CD4-positive, alpha-beta T cell treated with Interleukin-17A for 4 hours (primary cell): ENCODE data around the gene MICU1.
"Not testable (repeated sequence)": the region's sequence is repeated elsewhere in the genome, so short reads cannot be mapped to it uniquely, and the experiment has no call there.

ENCODE experiments used
- DNase-seq: peaks from one replicate; pipeline ENCODE4 v3.0.0-alpha.2; 2020; ENCODE audit warnings: mixed read lengths

The MICU1 gene

DNA sequence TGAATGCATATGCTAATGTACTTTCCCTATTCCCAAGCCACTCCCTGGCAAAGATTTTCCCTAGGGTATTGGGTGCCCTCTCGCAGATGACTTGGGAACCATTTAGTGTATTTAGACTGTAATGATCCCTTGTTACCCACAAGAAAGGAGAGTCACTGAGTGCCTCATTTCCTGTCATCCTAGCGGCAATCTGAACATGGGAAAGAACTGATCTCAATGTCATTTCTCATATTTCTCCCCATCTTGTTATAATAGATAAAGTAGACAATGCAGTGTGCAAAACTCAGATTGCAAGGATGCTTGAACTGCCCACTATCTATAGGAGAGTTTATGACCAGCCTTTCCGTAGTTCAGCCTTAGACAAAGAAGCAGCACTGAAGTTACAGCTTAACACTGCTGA, 123.3 kb downstream of the MICU1 start:
- no peak for DNase-seq

DNA sequence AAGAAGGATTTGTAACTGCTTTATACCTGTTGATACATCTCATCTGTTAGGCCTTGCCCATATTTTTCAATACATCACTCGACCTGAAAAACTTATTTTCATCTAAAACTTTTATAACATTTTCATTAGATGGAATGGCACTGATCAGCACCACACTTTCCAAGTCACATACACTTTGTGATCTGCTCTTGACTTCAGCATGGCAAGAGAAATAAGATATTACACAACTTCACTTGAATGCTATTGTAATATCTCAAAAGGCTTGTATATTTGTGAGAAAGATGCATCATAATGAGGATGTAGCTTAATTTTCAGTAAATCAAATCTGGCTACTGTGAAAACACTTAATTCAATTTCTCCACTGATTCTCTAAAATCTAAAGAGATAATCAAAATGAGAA, 126.2 kb downstream of the MICU1 start:
- no peak for DNase-seq

DNA sequence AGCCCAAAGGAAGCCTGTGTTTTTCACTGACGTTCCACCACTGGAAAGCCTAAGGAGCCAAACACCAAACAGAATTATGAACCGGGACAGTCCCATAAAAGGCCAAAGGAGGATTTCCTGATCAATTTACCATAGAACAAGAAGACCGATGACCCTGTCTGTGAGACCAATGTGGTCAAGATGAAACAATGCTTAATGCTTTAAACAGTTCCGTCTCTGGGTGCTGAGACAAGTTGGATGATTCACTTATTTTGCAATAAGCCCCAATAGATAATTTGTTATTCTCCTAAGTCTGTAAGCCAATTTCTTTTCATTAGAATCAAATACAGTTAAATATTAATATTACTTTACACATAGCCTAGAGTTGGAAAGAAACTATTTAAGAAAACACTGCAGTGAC, 134.9 kb downstream of the MICU1 start:
- no peak for DNase-seq

DNA sequence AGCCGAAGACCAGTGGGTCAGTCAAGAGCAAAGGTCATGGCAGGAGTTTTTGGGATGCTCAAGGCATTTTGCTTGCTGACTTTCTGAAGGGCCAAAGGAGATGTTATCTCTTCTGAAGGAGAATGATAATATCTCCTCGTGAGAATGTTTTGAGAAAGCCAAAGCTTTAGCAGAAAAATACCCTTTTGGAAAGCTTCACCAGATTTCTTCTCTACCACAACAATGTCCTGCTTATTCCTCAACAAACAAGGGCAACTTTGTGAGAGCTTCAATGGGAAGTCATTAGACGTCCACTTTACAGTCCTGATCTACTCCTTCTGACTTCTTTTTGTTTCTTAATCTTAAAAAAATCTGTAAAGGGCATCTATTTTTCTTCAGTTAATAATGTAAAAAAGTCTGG, 138.4 kb downstream of the MICU1 start:
- no peak for DNase-seq

DNA sequence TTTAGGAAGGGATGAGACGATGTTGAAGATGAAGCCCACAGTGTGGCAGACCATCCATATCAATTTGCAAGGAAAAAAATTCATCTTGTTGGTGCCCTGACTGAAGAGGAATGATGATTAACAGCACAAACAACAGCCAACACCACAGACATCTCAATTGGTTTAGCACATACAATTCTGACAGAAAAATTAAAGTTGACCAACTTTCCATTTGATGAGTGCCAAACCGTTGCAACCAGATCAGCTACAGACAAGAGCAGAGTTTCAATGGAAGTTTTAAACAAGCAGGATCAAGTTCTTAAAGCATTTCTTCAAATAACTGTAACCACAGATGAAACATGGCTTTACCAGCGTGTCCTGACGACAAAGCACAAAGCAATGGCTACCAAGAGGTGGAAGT, 138.8 kb downstream of the MICU1 start:
- no peak for DNase-seq

DNA sequence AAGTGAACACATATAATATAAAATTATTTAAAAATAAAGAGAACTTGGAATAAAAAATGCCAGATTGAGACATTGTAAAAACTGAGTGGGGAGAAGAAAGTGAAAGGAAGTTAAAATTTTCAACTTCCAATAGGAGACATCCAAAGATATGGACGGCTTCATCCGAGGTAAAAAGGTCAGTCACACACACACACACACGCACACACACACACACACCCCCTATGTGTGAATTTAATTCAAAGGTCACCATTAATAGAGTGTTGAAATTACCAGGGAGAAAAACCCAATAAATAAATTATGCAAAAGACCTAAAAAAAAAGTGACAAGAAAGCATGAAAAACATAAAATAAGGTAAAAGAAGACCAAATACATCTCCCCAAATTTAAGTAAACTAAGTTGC, 140.2 kb downstream of the MICU1 start:
- no peak for DNase-seq

DNA sequence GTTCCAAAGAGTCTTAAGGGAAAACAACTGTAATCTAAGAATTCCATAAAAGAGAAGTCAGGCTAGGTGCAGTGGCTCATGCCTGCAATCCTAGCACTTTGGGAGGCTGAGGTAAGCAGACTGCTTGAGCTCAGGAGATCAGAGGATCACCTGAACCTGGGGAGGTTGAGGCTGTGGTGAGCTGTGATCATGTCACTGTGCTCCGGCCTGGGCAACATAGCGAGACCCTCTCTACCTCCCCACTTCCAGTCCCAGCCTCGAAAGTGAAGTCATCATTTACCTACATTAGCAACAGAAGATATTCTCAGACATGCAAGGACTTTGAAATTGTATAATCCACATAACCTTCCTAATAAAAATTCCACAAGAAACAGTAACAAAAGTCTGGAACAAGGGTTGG, 141.4 kb downstream of the MICU1 start:
- no peak for DNase-seq

DNA sequence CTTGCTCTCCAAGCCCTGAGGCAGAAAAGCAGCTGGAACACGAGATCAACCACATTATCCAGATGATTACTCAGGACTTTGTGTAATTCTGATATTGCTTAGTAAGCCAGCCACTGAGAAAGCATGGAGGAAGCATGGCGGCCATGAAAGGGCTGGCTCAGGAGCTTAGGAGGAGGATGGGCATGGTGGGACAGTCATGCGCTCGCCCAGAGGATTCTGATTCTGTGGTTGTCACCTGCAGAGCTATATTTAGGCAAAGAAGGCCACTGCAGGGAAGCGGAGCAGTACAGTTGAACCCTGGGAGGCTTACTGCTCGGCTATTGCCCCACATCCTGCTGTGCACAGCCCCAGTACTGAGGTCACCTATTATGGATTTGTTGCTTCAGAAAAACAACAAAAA, 142.4 kb downstream of the MICU1 start:
- no peak for DNase-seq

DNA sequence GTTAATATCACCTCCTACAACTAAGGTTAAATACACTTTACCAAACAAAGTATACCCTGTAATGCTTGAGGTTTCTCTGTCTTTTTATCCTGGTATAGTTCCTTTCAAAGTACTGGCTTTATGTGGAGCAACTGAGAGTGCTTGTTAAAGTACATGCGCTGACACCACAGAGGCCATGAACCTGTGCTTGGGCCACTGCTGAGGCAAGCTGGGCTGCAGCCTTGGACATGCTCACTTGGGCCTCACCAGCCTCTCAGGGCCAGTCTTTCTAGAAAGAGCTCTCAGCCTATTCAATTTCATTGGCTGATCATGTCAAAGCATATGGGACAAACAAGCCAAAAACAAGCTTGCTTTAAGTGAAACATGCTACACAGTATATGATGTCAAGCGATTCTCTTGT, 145.0 kb downstream of the MICU1 start:
- no peak for DNase-seq

DNA sequence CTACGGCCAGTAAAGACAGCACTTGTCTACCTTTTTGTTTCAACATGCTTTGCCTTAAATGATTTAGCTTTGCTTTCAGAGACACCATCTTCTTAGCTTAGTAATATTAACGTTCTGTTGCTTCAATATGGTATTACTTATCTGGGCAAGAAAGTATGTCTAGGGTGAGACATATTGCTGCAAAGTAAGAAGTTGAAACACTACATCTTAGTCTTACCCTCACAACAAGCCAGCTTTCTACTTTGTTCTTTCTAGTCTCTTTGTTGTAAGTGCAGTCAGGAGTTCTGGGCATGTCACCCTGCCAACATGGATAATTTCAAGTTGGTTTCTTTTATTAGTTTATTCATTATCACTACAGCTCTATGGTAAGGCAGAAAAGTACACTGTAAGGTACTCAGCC, 148.4 kb downstream of the MICU1 start:
- no peak for DNase-seq

DNA sequence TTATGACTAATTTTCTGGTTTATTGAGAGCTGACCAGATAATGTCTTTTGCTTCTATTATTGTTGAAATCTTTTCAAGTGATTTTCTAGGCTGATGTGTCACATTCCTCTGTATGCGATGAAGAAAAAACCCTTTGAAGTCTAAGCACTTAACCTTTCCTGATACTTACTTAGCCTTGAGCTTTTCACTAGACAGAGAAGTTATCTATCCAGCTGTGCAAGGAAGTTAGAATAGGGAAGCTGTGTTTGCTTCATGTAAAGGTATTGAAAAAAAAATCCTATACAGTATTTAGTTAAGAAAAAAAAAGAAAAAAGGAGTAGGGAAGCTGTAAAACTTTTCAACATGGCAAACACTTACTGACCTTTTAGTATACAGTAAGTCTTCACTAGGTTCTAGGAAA, 153.6 kb downstream of the MICU1 start:
- no peak for DNase-seq

DNA sequence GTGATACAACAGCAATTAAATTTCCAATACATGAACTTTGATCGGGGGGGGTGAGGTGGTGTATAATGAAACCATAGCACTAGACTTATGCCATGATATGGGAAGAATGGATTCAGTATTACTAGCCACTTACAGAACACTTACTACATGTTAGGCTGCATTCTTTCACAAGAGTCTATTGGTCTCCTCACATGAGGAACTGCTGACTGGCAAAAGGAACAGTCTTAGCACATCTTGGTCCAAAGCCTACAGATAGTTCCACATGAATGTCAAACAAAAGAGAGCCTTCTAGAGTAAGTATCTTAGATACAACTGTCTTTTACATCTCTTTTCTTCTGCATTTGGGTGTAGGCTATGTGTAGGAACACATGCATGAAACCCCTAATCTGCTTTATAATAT, 155.2 kb downstream of the MICU1 start:
- no peak for DNase-seq

DNA sequence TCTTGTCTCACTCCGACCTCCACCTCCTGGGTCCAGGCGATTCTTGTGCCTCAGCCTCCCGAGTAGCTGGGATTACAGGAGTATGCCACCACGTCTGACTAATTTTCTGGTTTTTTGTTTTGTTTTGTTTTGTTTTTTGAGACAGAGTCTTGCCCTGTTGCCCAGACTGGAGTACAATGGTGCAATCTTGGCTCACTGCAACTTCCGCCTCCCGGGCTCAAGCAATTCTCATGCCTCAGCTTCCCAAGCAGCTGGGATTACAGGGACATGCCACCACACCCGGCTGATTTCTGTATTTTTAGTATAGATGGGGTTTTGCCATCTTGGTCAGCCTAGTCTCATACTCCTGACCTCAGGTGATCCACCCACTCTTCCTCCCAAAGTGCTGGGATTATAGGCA, 158.8 kb downstream of the MICU1 start:
- DNase-seq: not testable (repeated sequence)

DNA sequence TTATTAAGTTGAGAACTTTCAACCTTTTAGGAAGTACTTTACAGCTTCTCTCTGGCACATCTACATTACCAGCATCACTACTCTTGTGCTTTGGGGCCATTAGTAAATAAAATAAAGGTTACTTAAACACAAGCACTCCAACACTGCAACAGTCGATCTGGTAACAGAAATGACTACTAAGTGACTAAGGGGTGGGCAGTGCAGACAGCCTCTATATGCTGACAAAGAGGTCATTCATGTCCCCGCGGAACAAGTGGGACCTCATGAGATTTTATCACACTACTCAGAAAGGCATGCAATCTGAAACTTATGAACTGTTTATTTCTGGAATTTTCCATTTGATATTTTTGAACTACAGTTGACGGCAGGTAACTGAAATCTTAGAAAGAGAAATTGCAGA, 159.9 kb downstream of the MICU1 start:
- DNase-seq: no peak

DNA sequence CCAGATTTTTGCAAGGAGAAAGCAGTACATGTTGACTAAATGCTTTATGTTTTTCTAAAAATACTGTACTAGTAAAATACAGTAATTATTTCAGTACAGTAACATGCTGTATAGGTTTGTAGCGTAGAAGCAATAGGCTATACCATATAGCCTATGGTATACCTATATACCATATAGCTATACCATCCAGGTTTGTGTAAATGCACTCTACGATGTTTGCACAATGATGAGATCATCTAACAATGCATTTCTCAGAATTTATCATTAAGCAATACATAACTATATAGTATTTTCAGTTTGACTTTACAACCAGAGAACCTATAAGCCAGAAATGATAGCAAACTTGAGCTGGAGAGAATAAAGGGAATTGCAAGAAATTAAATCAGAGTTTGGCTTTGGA, 161.4 kb downstream of the MICU1 start:
- DNase-seq: no peak

DNA sequence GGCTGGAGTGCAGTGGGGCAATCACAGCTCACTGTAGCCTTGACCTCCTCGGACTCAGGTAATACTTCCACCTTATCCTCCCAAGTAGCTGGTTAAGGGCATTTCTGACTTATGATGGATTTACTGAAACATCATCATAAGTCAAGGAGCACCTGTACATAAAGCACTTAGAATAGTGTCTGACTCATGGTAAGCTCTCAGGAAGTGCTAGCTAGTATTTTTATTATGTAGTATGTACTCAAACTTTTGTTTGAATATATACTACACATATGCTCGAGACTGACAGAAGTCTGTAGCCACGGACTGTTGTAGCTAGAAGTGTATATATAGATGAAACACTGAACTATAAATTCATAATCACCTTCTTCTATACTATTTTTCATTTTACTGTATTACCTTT, 163.6 kb downstream of the MICU1 start:
- DNase-seq: no peak

DNA sequence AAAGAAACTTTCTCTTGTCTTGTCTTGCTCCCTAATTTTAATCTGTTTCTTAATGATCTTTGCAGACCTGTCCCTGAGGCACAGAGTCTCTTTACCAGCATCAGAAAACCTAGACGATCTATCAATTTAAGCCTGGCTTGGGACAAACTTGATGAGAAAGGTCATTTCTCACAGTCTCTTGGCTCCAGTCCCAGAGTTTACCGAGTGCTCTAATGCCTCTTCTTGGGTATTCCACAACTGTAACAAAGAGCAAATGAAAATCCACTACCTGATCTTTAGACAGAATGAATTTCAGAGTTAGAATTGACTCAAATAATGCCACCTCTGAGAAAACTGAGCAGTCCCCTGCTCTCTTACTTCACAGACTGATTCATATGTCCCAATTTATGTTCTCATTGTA, 164.8 kb downstream of the MICU1 start:
- no peak for DNase-seq

DNA sequence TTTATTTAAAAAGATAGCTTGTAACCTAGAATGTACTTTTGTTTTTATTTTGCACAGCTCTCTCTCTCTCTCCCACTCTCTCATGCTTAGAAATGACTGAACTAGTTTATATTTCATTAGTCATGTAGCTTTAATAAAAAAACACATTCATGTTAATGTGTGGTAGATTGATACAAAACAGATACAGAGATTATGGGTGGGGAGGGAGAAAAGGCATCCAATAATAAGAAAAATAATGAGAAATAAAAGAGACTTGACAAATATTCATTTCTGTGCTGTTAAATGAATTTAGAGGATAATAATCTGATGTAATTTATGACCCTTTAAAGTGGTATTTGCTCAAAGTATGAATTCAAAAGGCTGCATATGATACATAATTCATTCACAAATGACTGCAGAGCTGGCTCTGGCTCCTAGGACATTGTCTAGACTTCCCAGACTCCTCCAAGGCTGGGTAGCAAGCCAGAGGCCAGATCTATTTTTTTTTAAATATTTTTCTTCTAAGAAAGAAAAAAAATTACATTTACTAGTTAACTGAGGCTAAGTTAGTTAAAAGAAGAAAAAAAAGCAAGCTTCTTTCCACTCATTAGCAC, 165.5 kb downstream of the MICU1 start:
- DNase-seq: no peak

DNA sequence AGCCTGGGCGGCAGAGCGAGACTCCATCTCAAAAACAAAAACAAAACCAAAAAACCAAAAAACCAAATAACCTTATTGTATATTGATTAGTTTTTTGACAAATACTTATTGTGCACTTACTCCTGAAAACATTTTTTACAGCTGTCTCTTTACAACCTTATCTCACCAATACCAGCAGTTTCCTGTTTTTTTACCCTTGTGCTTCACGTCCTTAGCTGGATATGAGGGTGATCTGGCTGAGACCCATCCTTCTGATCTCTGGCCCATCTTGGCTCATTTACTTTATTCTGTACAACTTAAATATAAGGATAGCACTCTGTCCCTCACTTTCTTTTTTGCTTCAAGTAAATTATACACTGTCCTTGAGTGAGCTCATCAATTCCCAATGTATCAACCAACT, 166.6 kb downstream of the MICU1 start:
- DNase-seq: no peak

DNA sequence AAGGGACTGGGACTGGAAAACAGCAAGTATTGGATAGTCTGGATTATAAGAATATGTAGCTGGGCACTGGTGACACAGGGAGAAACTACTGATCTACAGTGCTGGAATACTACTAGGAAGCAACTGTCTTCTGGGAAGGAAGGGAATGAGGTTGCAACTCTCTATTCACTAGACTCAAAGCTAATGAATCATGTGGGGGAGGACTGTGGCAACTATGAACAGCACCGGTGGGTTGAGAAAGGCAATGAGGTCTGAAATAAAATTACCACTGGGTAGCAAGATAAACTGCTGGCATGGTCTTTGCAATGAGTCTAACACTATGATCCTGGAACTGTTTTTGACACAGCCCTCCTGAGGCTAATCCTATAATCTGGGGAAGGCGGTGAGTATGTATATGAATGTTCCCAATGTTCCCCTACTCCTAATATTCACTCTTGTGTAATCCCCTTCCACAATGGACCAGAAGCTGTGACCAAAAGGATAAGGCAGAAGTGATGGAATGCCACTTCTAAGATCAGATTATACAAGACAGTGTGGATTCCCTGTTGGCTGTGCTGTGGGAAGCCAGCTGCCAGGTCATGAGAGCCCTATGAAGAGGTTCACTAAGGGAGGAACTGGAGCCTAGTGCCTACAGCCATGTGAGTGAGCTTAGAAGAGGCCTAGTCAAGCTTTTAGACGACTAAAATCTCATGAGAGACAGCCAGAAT, 169.8 kb downstream of the MICU1 start:
- no peak for DNase-seq

DNA sequence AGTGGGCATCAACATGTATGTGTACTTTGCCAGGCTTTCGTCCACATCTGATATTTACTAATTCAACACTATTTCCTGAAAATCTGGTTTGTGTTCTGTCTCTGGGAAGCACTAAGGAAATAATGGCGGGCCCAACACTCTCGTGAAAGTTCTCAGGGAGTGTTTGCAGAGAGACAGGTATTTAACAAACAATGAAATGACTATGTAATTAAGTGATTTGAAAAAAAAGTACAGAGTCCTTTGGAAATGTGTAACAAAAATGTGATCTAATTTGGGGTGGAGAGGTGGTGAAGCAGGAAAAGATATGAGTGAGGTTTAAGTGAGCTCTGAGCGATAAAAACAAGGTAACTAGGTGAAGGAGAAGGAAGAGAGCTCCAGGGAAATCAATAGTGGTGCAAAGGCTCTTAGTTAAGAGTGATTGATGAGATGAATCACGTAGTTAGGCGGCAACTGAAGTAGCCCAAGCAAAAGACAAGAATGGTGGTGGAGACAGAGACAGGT, 175.9 kb downstream of the MICU1 start:
- DNase-seq: no peak

DNA sequence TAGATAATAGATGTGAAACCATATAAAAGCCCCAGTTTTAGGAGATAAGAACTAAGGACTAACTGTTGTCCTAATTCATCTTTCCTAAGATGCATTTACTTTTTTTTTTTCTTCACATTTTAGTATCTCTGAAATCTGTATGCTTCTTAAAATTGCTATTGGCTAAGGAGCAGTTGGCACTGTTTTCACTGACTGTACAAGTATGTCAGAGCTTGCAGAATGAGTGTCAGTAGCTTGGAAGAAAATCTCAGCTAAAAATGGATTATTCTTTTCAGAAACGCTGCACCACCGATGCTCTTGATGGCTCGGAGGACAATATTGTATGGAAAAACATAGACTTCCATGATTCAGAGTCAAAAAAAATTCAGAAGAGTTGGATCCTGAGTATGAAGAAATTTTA, 180.0 kb downstream of the MICU1 start:
- no peak for DNase-seq

DNA sequence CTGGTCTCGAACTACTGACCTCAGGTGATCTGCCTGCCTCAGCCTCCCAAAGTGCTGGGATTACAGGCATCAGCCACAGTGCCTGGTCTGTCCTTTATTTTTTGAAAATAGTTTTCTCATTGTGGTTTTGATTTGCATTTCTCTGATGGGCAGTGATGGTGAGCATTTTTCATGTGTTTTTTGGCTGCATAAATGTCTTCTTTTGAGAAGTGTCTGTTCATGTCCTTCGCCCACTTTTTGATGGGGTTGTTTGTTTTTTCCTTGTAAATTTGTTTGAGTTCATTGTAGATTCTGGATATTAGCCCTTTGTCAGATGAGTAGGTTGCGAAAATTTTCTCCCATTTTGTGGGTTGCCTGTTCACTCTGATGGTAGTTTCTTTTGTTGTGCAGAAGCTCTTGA, 182.9 kb downstream of the MICU1 start:
- DNase-seq: not testable (repeated sequence)

DNA sequence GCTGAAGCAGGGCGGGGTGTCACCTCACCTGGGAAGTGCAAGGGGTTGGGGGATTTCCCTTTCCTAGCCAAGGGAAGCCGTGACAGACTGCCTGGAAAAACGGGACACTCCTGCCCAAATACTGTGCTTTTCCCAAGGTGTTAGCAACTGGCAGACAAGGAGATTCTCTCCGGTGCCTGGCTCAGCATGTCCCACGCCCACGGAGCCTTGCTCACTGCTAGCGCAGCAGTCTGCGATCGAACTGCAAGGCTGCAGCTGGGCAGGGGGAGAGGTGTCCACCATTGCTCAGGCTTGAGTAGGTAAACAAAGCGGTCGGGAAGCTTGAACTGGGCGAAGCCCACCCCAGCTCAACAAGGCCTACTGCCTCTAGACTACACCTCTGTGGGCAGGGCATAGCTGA, 190.3 kb downstream of the MICU1 start:
- no peak for DNase-seq

DNA sequence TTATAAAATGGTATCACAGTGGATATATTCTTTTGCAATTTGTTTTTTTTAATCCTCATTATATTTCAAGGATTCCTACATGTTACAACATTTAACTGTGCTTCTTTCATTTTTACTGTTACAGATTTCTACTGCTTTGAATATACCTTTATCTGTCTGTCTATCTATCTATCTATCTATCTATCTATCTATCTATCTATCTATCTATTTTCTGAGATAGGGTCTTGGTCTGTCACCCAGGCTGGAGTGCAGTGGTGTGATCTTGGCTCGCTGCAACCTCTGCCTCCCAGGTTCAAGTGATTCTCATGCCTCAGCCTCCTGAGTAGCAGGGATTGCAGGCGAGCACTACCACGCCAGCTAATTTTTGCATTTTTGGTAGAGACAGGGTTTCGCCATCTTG, 194.9 kb downstream of the MICU1 start:
- not testable (repeated sequence) for DNase-seq
